Muscle of arm (tissue), 12 donors: ENCODE results near the gene PRKCQ. TPM values are rescaled to one million over a fixed set of nuclear protein-coding genes. Genes with fewer than 3 reads are reported as not detected.

Experiments used
- DNase-seq: peaks from one replicate; pipeline ENCODE4 v3.0.0-alpha.2; 2013
- polyA plus RNA-seq, 12 donors: library from polyadenylated mRNA; unstranded; fragments of 120-200 nt; gene quantifications; one replicate each; pipeline ENCODE4 v1.2.1, GENCODE V29; 2013; ENCODE audit not compliant: insufficient read length in 12 of 12

The PRKCQ gene
- polyA plus RNA-seq, 12 donors = 4.5 to 21.4 (median 16.1) TPM; not detected in 1

- no peak for DNase-seq
These were observed 54.4 kb downstream of the PRKCQ start for GRCh38 chr10:6525599-6526165.

- no peak for DNase-seq
These were observed 57.8 kb downstream of the PRKCQ start for GRCh38 chr10:6522230-6522629.

GRCh38 chr10:6520138-6520537 is 59.9 kb downstream of the PRKCQ start:
- DNase-seq = no peak

- no peak for DNase-seq
These were observed 61.2 kb downstream of the PRKCQ start for GRCh38 chr10:6518791-6519429.

- DNase-seq = no peak
These were observed 63.2 kb downstream of the PRKCQ start for GRCh38 chr10:6516929-6517284.

- DNase-seq = no peak
These were observed 63.7 kb downstream of the PRKCQ start for GRCh38 chr10:6516281-6516928.

- no peak for DNase-seq
These were observed 65.0 kb downstream of the PRKCQ start for GRCh38 chr10:6514844-6515780.

GRCh38 chr10:6514180-6514579 is 65.9 kb downstream of the PRKCQ start:
- no peak for DNase-seq

- no peak for DNase-seq
These were observed 66.6 kb downstream of the PRKCQ start for GRCh38 chr10:6513476-6513875.

- no peak for DNase-seq
These were observed 67.9 kb downstream of the PRKCQ start for GRCh38 chr10:6512182-6512581.

- no peak for DNase-seq
These were observed 68.7 kb downstream of the PRKCQ start for GRCh38 chr10:6511347-6511746.

GRCh38 chr10:6507311-6507710 is 72.8 kb downstream of the PRKCQ start:
- DNase-seq = no peak

GRCh38 chr10:6505300-6505699 is 74.8 kb downstream of the PRKCQ start:
- DNase-seq = no peak

- no peak for DNase-seq
These were observed 75.8 kb downstream of the PRKCQ start for GRCh38 chr10:6504296-6504695.

- no peak for DNase-seq
These were observed 76.9 kb downstream of the PRKCQ start for GRCh38 chr10:6503171-6503570.

- no peak for DNase-seq
These were observed 78.1 kb downstream of the PRKCQ start for GRCh38 chr10:6501931-6502330.

- no peak for DNase-seq
These were observed 80.1 kb downstream of the PRKCQ start for GRCh38 chr10:6499974-6500373.

GRCh38 chr10:6498771-6499170 is 81.3 kb downstream of the PRKCQ start:
- DNase-seq = no peak

GRCh38 chr10:6497620-6498019 is 82.5 kb downstream of the PRKCQ start:
- no peak for DNase-seq

- DNase-seq = no peak
These were observed 85.0 kb downstream of the PRKCQ start for GRCh38 chr10:6494936-6495592.

- DNase-seq = no peak
These were observed 85.6 kb downstream of the PRKCQ start for GRCh38 chr10:6494442-6494819.
